A673 (cell line): Measurements from ENCODE around the gene NMNAT3. TPM values are rescaled to one million over a fixed set of nuclear protein-coding genes. Genes with fewer than 3 reads are reported as not detected.

Experiments
- BruUV-seq: library from RNA; stranded (reverse); fragments of 400-500 nt; replicated peaks from 2 replicates; lab custom pipeline; 2021; lab: Mats Ljungman, UMichigan
- CTCF ChIA-PET: fragments of 300-600 bp; sonication (Branson Sonifier 250); formaldehyde crosslinking; loops from one replicate; lab custom pipeline; 2022; ENCODE audit warnings: antibody characterized with exemption; lab: Charles Lee
- POLR2A ChIA-PET: fragments of 300-600 bp; sonication (Branson Sonifier 250); formaldehyde crosslinking; loops from one replicate; lab custom pipeline; 2022; ENCODE audit warnings: antibody characterized with exemption; ENCODE audit not compliant: low non-redundant PET; lab: Charles Lee
- DNase-seq: peaks from one replicate; pipeline ENCODE4 v3.0.0-alpha.2; 2015; ENCODE audit warnings: low spot score
- H3K27ac ChIP-seq: fragments of 200-600 bp; sonication (generic); 2 replicates; pipeline ENCODE4 v1.5.1; 2016; ENCODE audit warnings: mixed run types, low read depth, mild to moderate bottlenecking, mixed read lengths, antibody characterized with exemption, low read length; ENCODE audit not compliant: poor library complexity, severe bottlenecking
- H3K27me3 ChIP-seq: fragments of 200-600 bp; sonication (generic); replicated peaks from 2 replicates; pipeline ENCODE4 v1.6.1; 2017; ENCODE audit warnings: mixed run types, low read depth, mild to moderate bottlenecking, mixed read lengths, antibody characterized with exemption, low read length; ENCODE audit not compliant: insufficient read depth, poor library complexity
- H3K36me3 ChIP-seq: fragments of 200-600 bp; sonication (generic); 2 replicates; pipeline ENCODE4 v1.6.1; 2016; ENCODE audit warnings: mixed run types, mild to moderate bottlenecking, mixed read lengths, antibody characterized with exemption, low read length; ENCODE audit not compliant: insufficient read depth, poor library complexity, severe bottlenecking
- H3K4me1 ChIP-seq: fragments of 200-600 bp; sonication (generic); 2 replicates; pipeline ENCODE4 v1.6.1; 2017; ENCODE audit warnings: mixed run types, mild to moderate bottlenecking, mixed read lengths, antibody characterized with exemption, low read length; ENCODE audit not compliant: insufficient read depth, poor library complexity, severe bottlenecking
- H3K4me3 ChIP-seq: fragments of 200-600 bp; sonication (generic); 2 replicates; pipeline ENCODE4 v1.5.1; 2016; ENCODE audit warnings: low read depth, mixed run types, mild to moderate bottlenecking, mixed read lengths, low read length; ENCODE audit not compliant: poor library complexity, severe bottlenecking
- H3K9me3 ChIP-seq: fragments of 200-600 bp; sonication (generic); 2 replicates; pipeline ENCODE4 v1.6.1; 2016; ENCODE audit warnings: mixed run types, low read depth, mild to moderate bottlenecking, mixed read lengths, antibody characterized with exemption, low read length; ENCODE audit not compliant: poor library complexity, severe bottlenecking
- CTCF ChIP-seq: fragments of 300-800, 200-600 bp; sonication (generic); conservative IDR thresholded peaks from 2 replicates; pipeline ENCODE4 v1.5.1; 2017; ENCODE audit warnings: low read depth, mild to moderate bottlenecking, antibody characterized with exemption, low read length, moderate library complexity, mixed read lengths
- EZH2 ChIP-seq: fragments of 200-600 bp; sonication (generic); IDR thresholded peaks from 2 replicates; pipeline ENCODE4 v1.6.1; 2017; ENCODE audit warnings: borderline replicate concordance, low read depth, mild to moderate bottlenecking, mixed read lengths, antibody characterized with exemption, low read length; ENCODE audit not compliant: poor library complexity, severe bottlenecking
- intact Hi-C: fragments of 100-400 bp; cut with micrococcal nuclease; formaldehyde crosslinking; loops from one replicate; pipeline ENCODE4 v1.10.0; 2022; ENCODE audit not compliant: unreplicated experiment
- total RNA-seq: library from RNA; stranded (reverse); gene quantifications from 2 replicates; pipeline ENCODE4 v1.2.3, GENCODE V29; 2021

Gene NMNAT3
- total RNA-seq, 1 experiment from 2014 or later = 1.9 TPM

GRCh38 chr3:139716908-139717485 is 39.2 kb upstream of the NMNAT3 start:
- H3K27me3 ChIP-seq = no peaks in the 10 kb centered on the region
- H3K36me3 ChIP-seq = no peaks in the 10 kb centered on the region
- BruUV-seq = no TSS peak
- TF ChIP-seq CTCF = no peak
- no peak for TF ChIP-seq EZH2
- intact Hi-C loops = no loop called here
- no peaks in the 10 kb centered on the region for H3K9me3 ChIP-seq
- H3K4me3 ChIP-seq = no peak overlapping the region
- no peaks in the 10 kb centered on the region for H3K4me1 ChIP-seq
- CTCF ChIA-PET = no interaction called here
- H3K27ac ChIP-seq = no peak overlapping the region
- POLR2A ChIA-PET = no interaction called here
- no peak for DNase-seq

- Histone ChIP-seq H3K4me1 (no peaks in the 10 kb centered on the region), H3K27ac (no peak overlapping the region), H3K4me3 (no peak overlapping the region), H3K36me3 (no peaks in the 10 kb centered on the region), H3K27me3 (no peaks in the 10 kb centered on the region), H3K9me3 (no peaks in the 10 kb centered on the region)
- ChIA-PET POLR2A (no interaction called here), CTCF (interaction anchor here (0.6 kb wide), 1 partner anchor 31 kb away, joined by 5 read pairs; no protein-coding TSS in a partner anchor)
- no TSS peak for BruUV-seq
- intact Hi-C loops = no loop called here
- DNase-seq = no peak
- TF ChIP-seq CTCF = no peak
- no peak for TF ChIP-seq EZH2
Measured at GRCh38 chr3:139715743-139716360, 38.1 kb upstream of the NMNAT3 start.

- no peak for TF ChIP-seq CTCF
- TF ChIP-seq EZH2 = no peak
- Histone ChIP-seq H3K27ac (no peak overlapping the region), H3K36me3 (no peaks in the 10 kb centered on the region), H3K4me3 (no peak overlapping the region), H3K27me3 (no peaks in the 10 kb centered on the region), H3K9me3 (no peaks in the 10 kb centered on the region), H3K4me1 (no peaks in the 10 kb centered on the region)
- intact Hi-C loops = no loop called here
- no TSS peak for BruUV-seq
- CTCF ChIA-PET = no interaction called here
- POLR2A ChIA-PET = no interaction called here
- DNase-seq = no peak
Measured at GRCh38 chr3:139715166-139715565, 37.4 kb upstream of the NMNAT3 start.
